C4-2B (cell line): ENCODE measurements around the gene SCYL2.

Experiments
- CTCF ChIP-seq: fragments of 450-650 bp; conservative IDR thresholded peaks from 2 replicates; pipeline ENCODE4 v1.5.1; 2017; ENCODE audit warnings: mild to moderate bottlenecking
- ZFX ChIP-seq: fragments of 450-650 bp; IDR thresholded peaks from 2 replicates; pipeline ENCODE4 v1.6.1; 2017

GRCh38 chr12:100265732-100266584 is 1.0 kb upstream of the SCYL2 start:
- no peak for TF ChIP-seq CTCF
- no peak for TF ChIP-seq ZFX
